Fibroblast of pulmonary artery (primary cell): Measurements from ENCODE around the gene PRSS12.

Experiments used
- DNase-seq: peaks from one replicate; pipeline ENCODE4 v3.0.0-alpha.2; 2010; ENCODE audit warnings: low read depth
- H3K4me3 ChIP-seq: replicated peaks from 2 replicates; pipeline ENCODE4 v1.5.1; 2011; ENCODE audit warnings: low read depth, mild to moderate bottlenecking, control low read depth, low read length, moderate library complexity
- TF ChIP-seq, protein P1 (sequence below): IDR thresholded peaks from 2 replicates; pipeline ENCODE4 v1.5.1; 2011; ENCODE audit warnings: mild to moderate bottlenecking, control low read depth, low read length, inconsistent platforms; ENCODE audit errors: missing control alignments

The PRSS12 gene

DNA sequence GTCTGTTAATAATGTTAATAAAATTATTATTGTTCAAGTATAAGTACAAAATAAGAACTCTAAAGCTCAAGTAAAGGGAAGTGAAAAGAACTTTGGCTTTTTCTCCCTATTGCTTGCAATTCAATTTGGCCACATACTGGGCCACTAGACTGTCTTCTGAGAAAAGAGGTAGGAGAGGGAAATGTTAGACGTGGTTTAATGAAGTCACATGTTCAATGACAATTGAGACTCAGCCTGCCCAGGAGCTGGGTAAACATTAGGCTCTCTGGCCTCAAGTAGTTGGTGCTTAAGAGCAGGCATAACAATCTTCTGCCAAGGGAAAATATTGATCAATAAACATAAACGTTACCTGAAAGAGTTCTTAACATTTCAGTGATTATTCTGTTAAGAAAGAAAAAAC, 15.1 kb upstream of the PRSS12 start:
- no peak overlapping the region for H3K4me3 ChIP-seq
- TF ChIP-seq, protein P1, sequence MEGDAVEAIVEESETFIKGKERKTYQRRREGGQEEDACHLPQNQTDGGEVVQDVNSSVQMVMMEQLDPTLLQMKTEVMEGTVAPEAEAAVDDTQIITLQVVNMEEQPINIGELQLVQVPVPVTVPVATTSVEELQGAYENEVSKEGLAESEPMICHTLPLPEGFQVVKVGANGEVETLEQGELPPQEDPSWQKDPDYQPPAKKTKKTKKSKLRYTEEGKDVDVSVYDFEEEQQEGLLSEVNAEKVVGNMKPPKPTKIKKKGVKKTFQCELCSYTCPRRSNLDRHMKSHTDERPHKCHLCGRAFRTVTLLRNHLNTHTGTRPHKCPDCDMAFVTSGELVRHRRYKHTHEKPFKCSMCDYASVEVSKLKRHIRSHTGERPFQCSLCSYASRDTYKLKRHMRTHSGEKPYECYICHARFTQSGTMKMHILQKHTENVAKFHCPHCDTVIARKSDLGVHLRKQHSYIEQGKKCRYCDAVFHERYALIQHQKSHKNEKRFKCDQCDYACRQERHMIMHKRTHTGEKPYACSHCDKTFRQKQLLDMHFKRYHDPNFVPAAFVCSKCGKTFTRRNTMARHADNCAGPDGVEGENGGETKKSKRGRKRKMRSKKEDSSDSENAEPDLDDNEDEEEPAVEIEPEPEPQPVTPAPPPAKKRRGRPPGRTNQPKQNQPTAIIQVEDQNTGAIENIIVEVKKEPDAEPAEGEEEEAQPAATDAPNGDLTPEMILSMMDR: no peak
- DNase-seq: no peak

DNA sequence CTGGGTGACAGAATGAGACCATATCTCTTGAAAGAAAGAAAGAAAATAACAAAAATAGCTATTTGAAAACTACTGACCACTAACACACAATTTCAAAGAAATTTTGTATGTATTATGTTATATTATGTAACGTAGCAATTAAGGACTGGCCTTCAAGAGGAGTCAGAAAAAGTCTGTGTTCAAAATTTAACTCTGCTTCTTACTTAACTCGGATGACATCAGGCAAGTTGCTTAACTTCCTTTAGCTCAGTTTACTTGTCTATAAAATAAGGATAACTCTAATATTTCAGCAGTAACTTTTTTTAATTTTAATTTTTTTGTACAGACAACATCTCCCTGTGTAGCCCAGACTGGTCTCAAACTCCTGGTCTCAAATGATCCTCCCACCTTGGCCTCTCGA, 14.6 kb upstream of the PRSS12 start:
- TF ChIP-seq, protein P1: no peak
- H3K4me3 ChIP-seq: no peak overlapping the region
- no peak for DNase-seq

DNA sequence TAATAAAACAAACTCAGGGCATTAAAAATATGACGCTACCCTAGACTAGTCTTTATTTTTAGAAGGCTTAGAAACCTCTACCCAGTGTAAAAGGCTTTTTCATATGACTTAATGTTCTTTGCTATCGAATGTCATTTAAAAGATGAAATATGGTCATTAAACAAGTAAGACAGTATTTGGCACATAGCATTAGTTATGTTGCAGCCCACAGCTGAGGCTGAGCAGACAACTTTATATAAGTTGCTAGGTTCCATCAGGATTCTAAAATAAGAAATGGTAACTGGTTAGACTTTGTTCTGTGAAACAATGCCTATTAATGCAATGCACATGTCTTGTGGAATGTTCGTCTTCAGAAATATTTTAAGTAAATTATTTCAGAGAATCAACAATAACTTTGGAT, 10.4 kb upstream of the PRSS12 start:
- H3K4me3 ChIP-seq: no peak overlapping the region
- no peak for DNase-seq
- TF ChIP-seq, protein P1: no peak

DNA sequence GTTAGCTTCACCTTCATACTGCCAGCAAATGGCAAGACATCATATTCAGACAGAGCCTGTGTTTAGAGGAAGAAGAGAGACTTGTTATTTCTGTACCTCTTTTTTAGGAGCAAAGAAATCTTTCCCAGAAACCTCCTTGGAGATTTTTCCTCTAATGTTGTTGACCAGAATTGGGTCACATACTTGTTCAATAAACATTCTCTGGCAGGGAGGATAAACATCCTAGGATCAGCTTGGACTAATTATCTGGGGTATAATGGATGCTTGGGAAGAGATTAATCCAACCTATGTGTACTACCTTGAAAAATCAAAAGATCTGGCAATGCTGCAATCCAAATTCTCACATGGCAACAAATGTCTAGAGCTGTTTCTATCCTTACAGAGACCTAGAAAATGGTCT, 8.4 kb upstream of the PRSS12 start:
- no peak for DNase-seq

DNA sequence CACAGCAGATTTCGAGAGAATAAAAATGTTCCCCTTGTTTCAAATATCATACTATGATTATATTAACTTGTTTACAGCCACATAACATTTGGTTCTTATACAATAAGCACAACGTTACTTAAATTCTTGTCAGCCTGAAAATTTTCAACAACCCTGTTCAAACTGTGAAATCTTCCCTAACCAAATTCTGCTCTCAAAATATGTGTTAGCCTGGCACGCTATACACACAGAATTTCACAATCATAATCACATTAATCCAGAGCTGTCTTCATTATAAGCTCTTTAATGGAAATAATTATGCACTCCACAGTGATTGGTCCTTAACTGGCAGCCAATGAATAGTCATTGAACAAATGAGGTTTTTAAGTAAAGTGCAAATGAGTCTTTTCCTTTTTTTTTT, 7.3 kb upstream of the PRSS12 start:
- DNase-seq: no peak
- TF ChIP-seq, protein P1: no peak
- no peak overlapping the region for H3K4me3 ChIP-seq

More for the DNA sequence above, 8.4 kb upstream of the PRSS12 start:
- no peak overlapping the region for H3K4me3 ChIP-seq
- TF ChIP-seq, protein P1: no peak

DNA sequence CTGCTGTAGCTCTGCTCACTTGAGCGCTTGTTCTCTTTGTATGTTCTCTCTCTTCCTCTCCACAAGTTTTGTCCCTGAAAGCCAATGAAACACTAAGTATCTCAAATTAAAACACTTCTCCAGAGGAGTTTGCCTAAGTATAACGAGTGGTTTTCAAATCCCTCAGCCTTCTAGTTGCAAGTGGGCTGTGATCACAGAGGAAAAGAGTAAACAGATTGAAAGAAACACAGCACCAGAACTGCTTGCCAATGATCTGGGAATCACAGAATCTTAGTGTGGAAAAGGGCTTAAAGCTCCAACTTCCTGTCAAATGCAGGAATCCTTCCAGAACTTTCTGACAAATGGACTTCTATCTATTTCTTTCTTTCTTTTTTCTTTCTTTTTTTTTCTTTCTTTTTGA, 4.8 kb upstream of the PRSS12 start:
- no peak for DNase-seq
- H3K4me3 ChIP-seq: no peak overlapping the region
- TF ChIP-seq, protein P1: no peak

DNA sequence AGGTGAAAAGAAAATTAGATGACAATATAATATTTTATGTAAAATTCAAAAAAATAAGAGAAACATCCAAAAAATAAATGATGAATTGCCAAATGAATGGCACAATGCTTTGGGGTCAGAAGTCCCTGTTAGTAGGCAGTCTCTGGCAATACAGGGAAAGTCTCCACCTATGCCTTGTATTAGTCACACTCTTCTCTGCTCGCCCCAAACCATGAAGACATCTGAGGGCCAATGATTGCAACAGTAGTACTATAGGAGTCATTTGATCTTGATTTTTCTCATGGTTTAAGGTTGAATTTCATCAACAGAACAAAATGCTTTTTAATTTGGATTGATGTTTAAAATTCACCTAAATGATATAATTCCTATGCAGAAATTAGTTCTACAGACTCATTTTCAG, 3.9 kb upstream of the PRSS12 start:
- TF ChIP-seq, protein P1: no peak
- no peak for DNase-seq

More for the DNA sequence above, 3.9 kb upstream of the PRSS12 start:
- no peak overlapping the region for H3K4me3 ChIP-seq
